ENCODE results near the gene AIM2. TPM values are rescaled to one million over a fixed set of nuclear protein-coding genes. Genes with fewer than 3 reads are reported as not detected.
"Not testable (repeated sequence)": the region's sequence is repeated elsewhere in the genome, so short reads cannot be mapped to it uniquely, and the experiment has no call there.

Gene AIM2, protein sequence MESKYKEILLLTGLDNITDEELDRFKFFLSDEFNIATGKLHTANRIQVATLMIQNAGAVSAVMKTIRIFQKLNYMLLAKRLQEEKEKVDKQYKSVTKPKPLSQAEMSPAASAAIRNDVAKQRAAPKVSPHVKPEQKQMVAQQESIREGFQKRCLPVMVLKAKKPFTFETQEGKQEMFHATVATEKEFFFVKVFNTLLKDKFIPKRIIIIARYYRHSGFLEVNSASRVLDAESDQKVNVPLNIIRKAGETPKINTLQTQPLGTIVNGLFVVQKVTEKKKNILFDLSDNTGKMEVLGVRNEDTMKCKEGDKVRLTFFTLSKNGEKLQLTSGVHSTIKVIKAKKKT
- total RNA-seq, result 1 to 10 TPM; 1.5 to 2.8 TPM
- polyA plus RNA-seq (ENCODE audit: insufficient read length in 2 of 2), result 1 to 10 TPM; 3.4 to 4.3 TPM
- long read RNA-seq, donor 1, result 0 reads
- long read RNA-seq, donor 2, result 0 reads
- long read RNA-seq, donor 3, result 0 reads
- long read RNA-seq, donor 4, result 0 reads

DNA sequence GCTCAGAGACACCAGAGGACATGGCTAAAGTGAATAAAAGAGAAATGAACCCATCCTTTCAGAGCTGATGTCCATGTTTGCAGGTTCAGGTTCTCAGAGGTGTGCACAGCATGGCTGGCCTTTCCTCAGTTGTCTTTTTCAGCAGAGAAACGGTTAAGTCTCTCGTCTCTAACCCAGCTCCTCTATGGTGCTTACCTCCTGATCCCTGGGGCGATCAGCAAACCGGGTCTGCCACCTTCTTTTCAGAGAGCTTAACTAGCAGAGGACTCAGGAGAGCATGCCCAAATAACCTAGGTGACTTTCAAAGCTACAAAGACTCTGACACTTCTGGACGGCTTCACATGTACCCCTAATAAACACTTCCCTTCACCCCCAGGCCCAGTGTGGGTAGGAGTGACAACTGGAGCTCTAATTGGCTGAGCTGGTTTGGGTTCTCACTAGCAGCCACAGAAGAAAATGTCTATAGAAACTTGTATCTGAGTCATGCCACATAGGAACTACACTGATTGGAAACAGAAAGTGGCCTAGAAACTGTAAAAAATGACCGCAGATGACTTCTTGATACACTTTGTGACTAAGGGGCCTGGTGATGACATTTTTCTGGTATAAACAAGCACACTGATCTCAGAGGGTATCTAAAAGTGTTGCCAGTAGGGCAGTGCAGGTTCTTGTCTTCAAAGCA is at the start of gene AIM2:
Gene AIM2 (minus strand): TSS at position 329 of the 682 bp plus-strand sequence. CDS start 3,267 bp downstream, outside the sequence.
- no peaks in the 10 kb centered on the region for H3K36me3 ChIP-seq (ENCODE audit: control insufficient read depth, insufficient read depth, low read length)
- H3K4me3 ChIP-seq (ENCODE audit: low read depth, low read length), result no peak within 1 kb of the TSS
- 51% methylated on average over 5 of the region's 6 CpGs for WGBS (ENCODE audit: insufficient coverage)
- H3K27me3 ChIP-seq (ENCODE audit: control insufficient read depth, insufficient read depth, low read length), result no peaks in the 10 kb centered on the region
- no peak for DNase-seq (ENCODE audit: low read depth in 4 of 6, low spot score in 6 of 6)
- H3K4me1 ChIP-seq (ENCODE audit: control insufficient read depth, insufficient read depth, low read length), result no peaks in the 10 kb centered on the region
- no peak within 1 kb of the TSS for H3K27ac ChIP-seq (ENCODE audit: low read depth, low read length)
- H3K9me3 ChIP-seq (ENCODE audit: control insufficient read depth, insufficient read depth, low read length), result no peaks in the 10 kb centered on the region

DNA sequence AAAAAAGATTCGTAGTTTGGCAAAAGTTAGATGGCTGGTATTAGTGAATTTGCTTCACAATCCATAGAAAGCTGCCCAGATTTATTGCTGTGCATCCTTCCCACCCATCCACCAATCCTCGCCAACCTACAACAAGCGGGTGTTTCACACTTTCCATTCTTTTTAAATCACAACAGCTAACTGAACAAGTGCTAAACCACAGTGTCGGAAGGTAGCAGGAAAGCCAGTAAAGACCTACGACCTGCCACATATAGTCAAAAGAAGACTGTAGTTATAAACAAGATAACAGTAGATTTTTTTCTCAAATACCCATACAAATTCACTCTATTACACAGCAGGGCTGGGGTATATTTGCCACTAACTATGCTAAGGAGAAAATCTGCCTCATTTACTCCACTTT is 47.0 kb upstream of the AIM2 start:
- H3K9me3 ChIP-seq (ENCODE audit: control insufficient read depth, insufficient read depth, low read length), result no peaks in the 10 kb centered on the region
- H3K4me1 ChIP-seq (ENCODE audit: control insufficient read depth, insufficient read depth, low read length), result no peaks in the 10 kb centered on the region
- no CpG with 5 or more reads among the region's 5 CpGs for WGBS (ENCODE audit: insufficient coverage)
- H3K27ac ChIP-seq (ENCODE audit: low read depth, low read length), result no peak overlapping the region
- no peaks in the 10 kb centered on the region for H3K27me3 ChIP-seq (ENCODE audit: control insufficient read depth, insufficient read depth, low read length)
- no peak overlapping the region for H3K4me3 ChIP-seq (ENCODE audit: low read depth, low read length)
- no peak for DNase-seq (ENCODE audit: low read depth in 4 of 6, low spot score in 6 of 6)
- H3K36me3 ChIP-seq (ENCODE audit: control insufficient read depth, insufficient read depth, low read length), result no peaks in the 10 kb centered on the region

DNA sequence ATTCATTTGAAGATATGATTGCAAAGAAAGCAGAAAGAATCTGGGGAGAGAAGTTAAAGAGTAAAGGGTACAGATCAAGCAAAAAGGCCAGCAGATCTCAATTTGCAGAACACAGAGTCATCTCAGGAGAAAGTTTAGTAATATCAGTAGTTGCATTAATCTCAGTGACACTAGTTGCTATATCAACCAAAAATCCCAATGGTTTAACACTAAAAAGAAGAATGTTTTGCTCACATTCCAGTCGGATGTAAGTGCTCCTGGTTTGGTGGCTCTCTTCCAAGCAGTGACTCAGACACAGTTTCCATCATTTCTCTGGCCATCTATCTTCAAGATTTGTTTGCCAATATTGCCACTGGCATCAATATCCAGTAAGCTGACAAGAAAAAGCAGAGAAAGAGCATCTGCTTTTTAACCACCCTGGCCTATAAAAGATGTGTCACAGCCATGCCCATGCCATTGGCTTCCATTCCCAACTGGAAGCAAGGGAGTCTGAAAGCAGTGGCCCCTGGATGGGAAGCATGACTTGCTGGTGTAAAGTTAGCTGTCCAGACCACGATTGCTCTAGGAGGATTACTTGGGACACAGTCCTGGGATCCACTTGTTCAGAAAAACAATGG is 45.5 kb upstream of the AIM2 start:
- DNase-seq (ENCODE audit: low read depth in 4 of 6, low spot score in 6 of 6), result no peak
- Histone ChIP-seq H3K36me3 (ENCODE audit: control insufficient read depth, insufficient read depth, low read length) (no peaks in the 10 kb centered on the region), H3K27me3 (ENCODE audit: control insufficient read depth, insufficient read depth, low read length) (no peaks in the 10 kb centered on the region), H3K4me3 (ENCODE audit: low read depth, low read length) (no peak overlapping the region), H3K27ac (ENCODE audit: low read depth, low read length) (no peak overlapping the region), H3K4me1 (ENCODE audit: control insufficient read depth, insufficient read depth, low read length) (no peaks in the 10 kb centered on the region), H3K9me3 (ENCODE audit: control insufficient read depth, insufficient read depth, low read length) (no peaks in the 10 kb centered on the region)
- 68% methylated on average over 2 of the region's 2 CpGs for WGBS (ENCODE audit: insufficient coverage)

DNA sequence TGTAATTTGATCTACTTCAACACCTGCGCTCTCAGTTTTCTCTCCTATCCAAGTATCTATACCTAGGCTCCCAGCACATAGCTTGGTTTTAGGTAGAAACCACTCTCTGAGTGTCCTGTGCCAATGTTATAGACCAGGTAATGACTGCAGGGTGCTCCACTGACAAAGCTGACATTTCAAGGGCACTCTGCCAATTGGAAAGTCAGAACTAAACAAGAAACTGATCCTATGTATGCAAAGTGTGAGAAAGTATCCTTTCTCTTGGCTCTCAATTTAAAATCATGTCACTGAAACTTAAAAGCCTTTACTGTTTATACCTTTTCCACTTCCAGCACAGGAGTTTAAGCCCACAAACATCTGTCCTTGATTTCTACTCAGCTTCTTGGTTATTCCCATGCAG is 45.0 kb upstream of the AIM2 start:
- Histone ChIP-seq H3K27me3 (ENCODE audit: control insufficient read depth, insufficient read depth, low read length) (no peaks in the 10 kb centered on the region), H3K4me1 (ENCODE audit: control insufficient read depth, insufficient read depth, low read length) (no peaks in the 10 kb centered on the region), H3K27ac (ENCODE audit: low read depth, low read length) (no peak overlapping the region), H3K36me3 (ENCODE audit: control insufficient read depth, insufficient read depth, low read length) (no peaks in the 10 kb centered on the region), H3K9me3 (ENCODE audit: control insufficient read depth, insufficient read depth, low read length) (no peaks in the 10 kb centered on the region), H3K4me3 (ENCODE audit: low read depth, low read length) (no peak overlapping the region)
- no peak for DNase-seq (ENCODE audit: low read depth in 4 of 6, low spot score in 6 of 6)
- WGBS (ENCODE audit: insufficient coverage), result no CpG with 5 or more reads among the region's 1 CpG

DNA sequence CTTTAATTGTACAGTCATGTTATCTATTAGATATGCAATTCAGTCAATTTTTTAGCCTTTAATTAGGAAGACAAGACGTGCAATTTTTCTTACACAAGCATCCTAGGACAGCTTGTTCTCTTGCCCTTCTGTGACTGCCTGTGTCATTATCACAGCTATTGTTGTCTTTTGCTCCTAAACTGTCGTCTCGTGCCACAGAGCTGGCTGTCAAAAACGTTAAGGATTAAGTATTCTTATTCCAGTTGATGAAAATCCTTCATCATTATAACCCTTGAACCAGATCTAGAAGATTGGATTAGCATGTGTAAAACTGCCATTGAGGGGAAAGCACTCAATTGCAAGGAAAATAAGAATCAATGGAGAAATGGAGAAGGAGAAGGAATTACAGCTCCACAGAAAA is 43.8 kb upstream of the AIM2 start:
- H3K9me3 ChIP-seq (ENCODE audit: control insufficient read depth, insufficient read depth, low read length), result no peaks in the 10 kb centered on the region
- no peak for DNase-seq (ENCODE audit: low read depth in 4 of 6, low spot score in 6 of 6)
- H3K4me3 ChIP-seq (ENCODE audit: low read depth, low read length), result no peak overlapping the region
- no peak overlapping the region for H3K27ac ChIP-seq (ENCODE audit: low read depth, low read length)
- WGBS (ENCODE audit: insufficient coverage), result 80% methylated on average over 1 of the region's 4 CpGs
- no peaks in the 10 kb centered on the region for H3K4me1 ChIP-seq (ENCODE audit: control insufficient read depth, insufficient read depth, low read length)
- no peaks in the 10 kb centered on the region for H3K36me3 ChIP-seq (ENCODE audit: control insufficient read depth, insufficient read depth, low read length)
- H3K27me3 ChIP-seq (ENCODE audit: control insufficient read depth, insufficient read depth, low read length), result no peaks in the 10 kb centered on the region

DNA sequence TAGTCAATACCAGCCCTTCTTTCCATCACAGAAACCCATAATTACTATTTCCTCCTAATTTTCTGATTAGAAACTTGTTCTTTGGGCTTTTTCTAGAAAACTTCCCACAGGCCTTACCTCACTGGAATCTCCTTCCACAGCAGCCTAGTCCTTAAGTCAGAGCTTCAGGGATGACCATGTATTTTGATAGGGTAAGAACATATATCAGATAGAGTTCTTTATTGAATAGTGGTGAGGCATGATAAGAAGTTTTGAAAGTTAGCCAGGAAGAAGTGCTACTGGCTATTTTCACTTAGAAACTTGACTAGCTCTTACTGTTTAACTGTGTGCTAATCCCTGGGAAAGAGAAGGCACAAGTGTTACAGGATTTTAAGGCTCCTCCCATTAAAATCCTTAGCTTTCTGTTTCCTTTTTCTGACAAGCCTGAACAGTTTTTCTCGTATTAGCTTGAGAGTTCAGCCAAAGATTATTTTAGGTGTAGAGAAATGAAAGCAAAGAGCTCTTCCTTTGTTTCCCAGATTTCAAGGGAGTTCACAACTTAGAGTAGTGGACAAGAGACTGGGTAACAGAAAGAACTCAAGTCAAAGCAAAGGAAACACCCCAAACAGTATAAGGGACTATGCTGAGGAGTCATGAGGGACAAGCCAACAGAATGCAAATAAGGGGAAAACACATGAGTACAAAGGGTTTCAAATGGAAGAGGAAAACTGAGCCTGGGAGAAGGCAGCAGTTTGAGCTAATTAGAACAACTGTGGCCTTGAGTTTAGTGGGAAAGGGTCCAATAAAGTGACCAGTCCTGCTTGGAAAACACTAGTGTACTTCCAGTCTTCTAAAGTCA is 37.2 kb upstream of the AIM2 start:
- no peaks in the 10 kb centered on the region for H3K27me3 ChIP-seq (ENCODE audit: control insufficient read depth, insufficient read depth, low read length)
- no CpG with 5 or more reads among the region's 1 CpG for WGBS (ENCODE audit: insufficient coverage)
- peak in 1 of 6 donors; percentile 16 for DNase-seq (ENCODE audit: low read depth in 4 of 6, low spot score in 6 of 6)
- no peaks in the 10 kb centered on the region for H3K9me3 ChIP-seq (ENCODE audit: control insufficient read depth, insufficient read depth, low read length)
- H3K27ac ChIP-seq (ENCODE audit: low read depth, low read length), result no peak overlapping the region
- H3K4me1 ChIP-seq (ENCODE audit: control insufficient read depth, insufficient read depth, low read length), result no peaks in the 10 kb centered on the region
- no peaks in the 10 kb centered on the region for H3K36me3 ChIP-seq (ENCODE audit: control insufficient read depth, insufficient read depth, low read length)
- H3K4me3 ChIP-seq (ENCODE audit: low read depth, low read length), result no peak overlapping the region

DNA sequence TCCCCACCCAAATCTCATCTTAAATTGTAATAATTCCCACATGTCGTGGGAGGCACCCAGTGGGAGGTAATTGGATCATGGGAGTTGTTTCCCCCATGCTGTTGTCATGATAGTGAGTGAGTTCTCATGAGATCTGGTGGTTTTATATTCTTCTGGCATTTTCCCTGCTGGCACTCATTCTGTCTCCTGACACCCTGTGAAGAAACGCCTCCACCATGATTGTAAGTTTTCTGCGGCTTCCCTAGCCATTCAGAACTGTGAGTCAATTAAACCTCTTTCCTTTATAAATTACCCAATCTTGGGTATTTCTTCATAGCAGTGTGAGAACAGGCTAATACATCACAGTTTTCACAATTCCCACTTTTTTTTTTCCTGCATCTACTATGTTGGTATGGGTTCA is 26.5 kb upstream of the AIM2 start:
- DNase-seq (ENCODE audit: low read depth in 4 of 6, low spot score in 6 of 6), result not testable (repeated sequence)

DNA sequence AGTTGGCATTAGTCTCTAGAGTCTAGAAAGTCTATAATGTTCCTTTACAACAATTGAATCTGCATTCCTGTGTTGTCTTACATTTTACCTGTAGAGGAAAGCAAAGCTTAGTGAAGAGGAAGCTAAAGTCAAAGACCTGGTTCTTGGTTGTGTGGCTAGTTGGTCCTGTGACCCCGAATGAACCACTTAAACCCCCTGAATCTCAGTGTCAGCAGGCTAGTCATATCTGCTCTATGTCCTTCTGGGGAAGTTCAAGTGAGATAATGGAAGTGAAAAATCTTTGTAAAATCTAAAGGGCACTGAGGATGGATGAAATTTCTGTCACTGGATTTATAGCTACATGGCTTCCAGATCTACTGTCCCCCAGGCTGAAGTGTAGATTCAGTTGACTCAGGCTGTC is 24.0 kb upstream of the AIM2 start:
- H3K27me3 ChIP-seq (ENCODE audit: control insufficient read depth, insufficient read depth, low read length), result no peaks in the 10 kb centered on the region
- no peak for DNase-seq (ENCODE audit: low read depth in 4 of 6, low spot score in 6 of 6)
- H3K4me1 ChIP-seq (ENCODE audit: control insufficient read depth, insufficient read depth, low read length), result no peaks in the 10 kb centered on the region
- H3K36me3 ChIP-seq (ENCODE audit: control insufficient read depth, insufficient read depth, low read length), result peaks cover 4% of the 10 kb centered on the region
- H3K4me3 ChIP-seq (ENCODE audit: low read depth, low read length), result no peak overlapping the region
- WGBS (ENCODE audit: insufficient coverage), result no CpG with 5 or more reads among the region's 1 CpG
- H3K27ac ChIP-seq (ENCODE audit: low read depth, low read length), result no peak overlapping the region
- H3K9me3 ChIP-seq (ENCODE audit: control insufficient read depth, insufficient read depth, low read length), result no peaks in the 10 kb centered on the region

More for the DNA sequence above, 26.5 kb upstream of the AIM2 start:
- not testable (repeated sequence) for H3K9me3 ChIP-seq (ENCODE audit: control insufficient read depth, insufficient read depth, low read length); H3K36me3 ChIP-seq (ENCODE audit: control insufficient read depth, insufficient read depth, low read length); H3K27ac ChIP-seq (ENCODE audit: low read depth, low read length); H3K27me3 ChIP-seq (ENCODE audit: control insufficient read depth, insufficient read depth, low read length); H3K4me3 ChIP-seq (ENCODE audit: low read depth, low read length); H3K4me1 ChIP-seq (ENCODE audit: control insufficient read depth, insufficient read depth, low read length)
- 73% methylated on average over 2 of the region's 3 CpGs for WGBS (ENCODE audit: insufficient coverage)

DNA sequence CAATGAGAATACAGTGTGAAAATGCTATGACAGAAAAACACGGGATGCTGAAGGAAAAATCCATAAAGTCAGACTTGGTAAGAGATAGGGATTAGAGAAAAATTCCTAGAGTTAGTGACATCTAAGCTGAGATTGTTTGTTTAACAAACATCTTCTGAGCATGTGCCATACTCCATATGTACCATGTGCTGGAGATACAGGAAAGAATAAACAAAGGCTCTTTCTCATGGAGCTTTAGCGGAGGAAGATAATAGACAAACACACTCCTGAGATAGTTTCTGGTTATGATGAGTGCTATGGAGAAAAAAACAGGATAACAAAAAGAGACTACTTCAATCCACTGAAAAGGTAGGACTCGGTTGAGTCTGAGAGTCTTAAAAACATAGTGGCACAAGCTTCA is 22.0 kb upstream of the AIM2 start:
- WGBS (ENCODE audit: insufficient coverage), result 100% methylated on average over 1 of the region's 3 CpGs
- H3K27me3 ChIP-seq (ENCODE audit: control insufficient read depth, insufficient read depth, low read length), result no peaks in the 10 kb centered on the region
- no peaks in the 10 kb centered on the region for H3K4me1 ChIP-seq (ENCODE audit: control insufficient read depth, insufficient read depth, low read length)
- DNase-seq (ENCODE audit: low read depth in 4 of 6, low spot score in 6 of 6), result no peak
- no peaks in the 10 kb centered on the region for H3K9me3 ChIP-seq (ENCODE audit: control insufficient read depth, insufficient read depth, low read length)
- H3K4me3 ChIP-seq (ENCODE audit: low read depth, low read length), result no peak overlapping the region
- H3K27ac ChIP-seq (ENCODE audit: low read depth, low read length), result no peak overlapping the region
- no peaks in the 10 kb centered on the region for H3K36me3 ChIP-seq (ENCODE audit: control insufficient read depth, insufficient read depth, low read length)

Measured in spinal cord (tissue), 10 donors.